Stimulated activated CD4-positive, alpha-beta T cell treated with anti-CD3 and anti-CD28 coated beads, Interleukin-2, amount 100 ng/mL, for 48 hours (primary cell): Measurements from ENCODE around the gene IGF2BP2.

ENCODE experiments used
- DNase-seq, 2 donors: peaks; one replicate each; pipeline ENCODE4 v3.0.0-alpha.2; 2020

Gene IGF2BP2

GRCh38 chr3:185730550-185730949 is 94.3 kb downstream of the IGF2BP2 start:
- DNase-seq = no peak

GRCh38 chr3:185729337-185730055 is 95.3 kb downstream of the IGF2BP2 start:
- no peak for DNase-seq

- no peak for DNase-seq
Measured at GRCh38 chr3:185728630-185729336, 96.1 kb downstream of the IGF2BP2 start.

GRCh38 chr3:185727873-185728272 is 97.0 kb downstream of the IGF2BP2 start:
- DNase-seq = no peak

- DNase-seq = no peak
Measured at GRCh38 chr3:185726254-185726967, 98.4 kb downstream of the IGF2BP2 start.

- no peak for DNase-seq
Measured at GRCh38 chr3:185724761-185725160, 100.1 kb downstream of the IGF2BP2 start.

- no peak for DNase-seq
Measured at GRCh38 chr3:185724251-185724650, 100.6 kb downstream of the IGF2BP2 start.

GRCh38 chr3:185722881-185723280 is 102.0 kb downstream of the IGF2BP2 start:
- DNase-seq = no peak

- no peak for DNase-seq
Measured at GRCh38 chr3:185721970-185722369, 102.9 kb downstream of the IGF2BP2 start.

- DNase-seq = no peak
Measured at GRCh38 chr3:185720326-185720725, 104.5 kb downstream of the IGF2BP2 start.

GRCh38 chr3:185718736-185719593 is 105.9 kb downstream of the IGF2BP2 start:
- no peak for DNase-seq

- no peak for DNase-seq
Measured at GRCh38 chr3:185717627-185718402, 107.0 kb downstream of the IGF2BP2 start.

GRCh38 chr3:185717121-185717520 is 107.7 kb downstream of the IGF2BP2 start:
- DNase-seq = no peak

GRCh38 chr3:185716436-185717108 is 108.3 kb downstream of the IGF2BP2 start:
- no peak for DNase-seq

GRCh38 chr3:185715091-185715490 is 109.8 kb downstream of the IGF2BP2 start:
- DNase-seq = no peak

GRCh38 chr3:185714085-185714484 is 110.8 kb downstream of the IGF2BP2 start:
- no peak for DNase-seq

GRCh38 chr3:185713015-185713414 is 111.8 kb downstream of the IGF2BP2 start:
- DNase-seq = no peak

- no peak for DNase-seq
Measured at GRCh38 chr3:185712337-185712736, 112.5 kb downstream of the IGF2BP2 start.

- DNase-seq = no peak
Measured at GRCh38 chr3:185711255-185711870, 113.5 kb downstream of the IGF2BP2 start.

GRCh38 chr3:185709251-185709955 is 115.4 kb downstream of the IGF2BP2 start:
- no peak for DNase-seq
